Activated naive CD4-positive, alpha-beta T cell treated with anti-CD3 and anti-CD28 coated beads, Interleukin-2, amount 10 ng/mL, durations not matched to agents 7 days and 5 days (primary cell): Measurements from ENCODE around the gene HOXC10.

Experiments used
- CTCF ChIA-PET: fragments of 350-600 bp; sonication (Branson Sonifier 250); formaldehyde crosslinking; loops from one replicate; lab custom pipeline; 2021; ENCODE audit warnings: antibody characterized with exemption; lab: Charles Lee
- DNase-seq: peaks from one replicate; pipeline ENCODE4 v3.0.0-alpha.2; 2020
- H3K27ac Mint-ChIP-seq: one replicate; pipeline ENCODE4 v1.8.0; 2021; ENCODE audit warnings: mild to moderate bottlenecking, moderate library complexity, mixed read lengths
- H3K27me3 Mint-ChIP-seq: one replicate; pipeline ENCODE4 v1.8.0; 2021; ENCODE audit warnings: mild to moderate bottlenecking, mixed read lengths
- H3K36me3 Mint-ChIP-seq: one replicate; pipeline ENCODE4 v1.8.0; 2021; ENCODE audit warnings: mixed read lengths
- H3K4me1 Mint-ChIP-seq: one replicate; pipeline ENCODE4 v1.8.0; 2021; ENCODE audit warnings: mixed read lengths
- H3K4me3 Mint-ChIP-seq: one replicate; pipeline ENCODE4 v1.8.0; 2021; ENCODE audit warnings: mild to moderate bottlenecking, moderate library complexity, mixed read lengths
- H3K9me3 Mint-ChIP-seq: one replicate; pipeline ENCODE4 v1.8.0; 2021; ENCODE audit warnings: mixed read lengths

Gene HOXC10

GRCh38 chr12:54025499-54026405 lies 40.8 kb downstream of the HOXC10 start:
- H3K27ac Mint-ChIP-seq = no peak overlapping the region
- H3K4me1 Mint-ChIP-seq = peaks cover 14% of the 10 kb centered on the region
- CTCF ChIA-PET = interaction anchor here (1.6 to 1.9 kb wide), 2 partner anchors 19 to 189 kb away, joined by 4 to 5 read pairs; no protein-coding TSS in a partner anchor
- DNase-seq = no peak
- H3K9me3 Mint-ChIP-seq = no peaks in the 10 kb centered on the region
- H3K36me3 Mint-ChIP-seq = no peaks in the 10 kb centered on the region
- no peak overlapping the region for H3K4me3 Mint-ChIP-seq
- H3K27me3 Mint-ChIP-seq = peaks cover 99% of the 10 kb centered on the region

DNA sequence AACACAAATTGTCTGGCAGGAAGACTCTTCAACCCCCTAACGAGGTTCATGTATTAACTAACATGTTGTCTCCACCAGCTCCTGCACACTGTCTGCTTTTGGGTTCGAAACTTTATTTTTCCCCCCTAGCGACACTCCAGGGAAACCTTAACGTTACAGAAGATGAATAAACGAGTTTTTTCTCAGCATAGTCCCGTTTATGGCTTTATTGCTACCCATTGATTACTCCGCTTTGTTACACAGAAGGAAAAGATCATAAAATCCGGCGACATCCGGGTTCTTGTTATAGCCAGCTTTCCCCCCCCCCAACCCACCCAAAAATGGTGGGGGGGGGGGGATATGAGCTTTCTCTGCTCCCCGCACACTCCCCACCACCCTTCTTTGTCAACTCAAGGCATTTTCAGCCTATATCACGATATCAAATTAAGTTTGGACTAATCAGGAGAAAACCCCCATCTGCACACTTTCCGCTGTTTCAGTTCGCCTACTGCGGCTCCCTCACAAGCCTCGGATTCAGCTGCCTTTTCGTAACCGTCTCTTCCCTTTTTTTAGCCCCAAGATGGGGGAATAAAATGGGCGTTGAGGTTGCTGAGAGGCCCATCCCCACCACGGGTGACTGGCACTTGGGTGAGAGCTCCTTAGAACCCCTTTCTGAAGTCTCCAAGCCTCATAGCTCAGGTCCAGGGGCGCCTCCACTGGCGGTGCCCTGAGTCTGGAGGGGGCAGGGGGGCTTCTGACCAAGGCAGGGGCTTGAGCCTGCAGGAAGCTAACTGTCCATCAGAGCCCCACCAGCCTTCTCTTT lies 41.9 kb downstream of the HOXC10 start:
- no peak overlapping the region for H3K27ac Mint-ChIP-seq
- peaks cover 99% of the 10 kb centered on the region for H3K27me3 Mint-ChIP-seq
- no peaks in the 10 kb centered on the region for H3K9me3 Mint-ChIP-seq
- CTCF ChIA-PET = interaction anchor here (0.8 to 1.9 kb wide), 4 partner anchors 20 to 188 kb away, joined by 3 to 5 read pairs (median 4); no protein-coding TSS in a partner anchor
- peaks cover 14% of the 10 kb centered on the region for H3K4me1 Mint-ChIP-seq
- no peak overlapping the region for H3K4me3 Mint-ChIP-seq
- H3K36me3 Mint-ChIP-seq = no peaks in the 10 kb centered on the region
- DNase-seq = no peak

GRCh38 chr12:54027442-54027786 lies 42.5 kb downstream of the HOXC10 start:
- H3K4me3 Mint-ChIP-seq = no peak overlapping the region
- no peaks in the 10 kb centered on the region for H3K36me3 Mint-ChIP-seq
- no peak overlapping the region for H3K27ac Mint-ChIP-seq
- no peaks in the 10 kb centered on the region for H3K9me3 Mint-ChIP-seq
- peaks cover 99% of the 10 kb centered on the region for H3K27me3 Mint-ChIP-seq
- peaks cover 14% of the 10 kb centered on the region for H3K4me1 Mint-ChIP-seq
- no peak for DNase-seq
- CTCF ChIA-PET = interaction anchor here (0.8 to 1.6 kb wide), 4 partner anchors 21 to 164 kb away, joined by 3 to 5 read pairs (median 4); no protein-coding TSS in a partner anchor

GRCh38 chr12:54028314-54029201 lies 43.6 kb downstream of the HOXC10 start, which contains the start of gene HOXC6:
TSS of gene HOXC6 (plus strand) at chr12:54028440. CDS start at chr12:54028522, 82 bp downstream.
- no peak within 1 kb of the TSS for H3K4me3 Mint-ChIP-seq
- CTCF ChIA-PET = interaction anchor here (0.6 to 4.9 kb wide), 4 partner anchors 163 to 186 kb away, joined by 3 to 93 read pairs (median 4); partner anchors contain the start of gene SMUG1
- no peaks in the 10 kb centered on the region for H3K9me3 Mint-ChIP-seq
- no peak within 1 kb of the TSS for H3K27ac Mint-ChIP-seq
- peaks cover 99% of the 10 kb centered on the region for H3K27me3 Mint-ChIP-seq
- peaks cover 24% of the 10 kb centered on the region for H3K4me1 Mint-ChIP-seq
- H3K36me3 Mint-ChIP-seq = peaks cover 3% of the 10 kb centered on the region
- DNase-seq = no peak

GRCh38 chr12:54029529-54030441 lies 44.8 kb downstream of the HOXC10 start:
- H3K27me3 Mint-ChIP-seq = peaks cover 99% of the 10 kb centered on the region
- peaks cover 3% of the 10 kb centered on the region for H3K36me3 Mint-ChIP-seq
- no peak for DNase-seq
- peaks cover 29% of the 10 kb centered on the region for H3K4me1 Mint-ChIP-seq
- H3K4me3 Mint-ChIP-seq = no peak overlapping the region
- H3K27ac Mint-ChIP-seq = peak overlapping the region; percentile 37
- H3K9me3 Mint-ChIP-seq = no peaks in the 10 kb centered on the region
- CTCF ChIA-PET = interaction anchor here (1.4 to 4.9 kb wide), 2 partner anchors 15 to 163 kb away, joined by 3 to 93 read pairs; partner anchors contain the start of gene SMUG1

GRCh38 chr12:54030442-54030801 lies 45.5 kb downstream of the HOXC10 start:
- Mint-ChIP-seq H3K4me3 (no peak overlapping the region), H3K9me3 (no peaks in the 10 kb centered on the region), H3K27me3 (peaks cover 99% of the 10 kb centered on the region), H3K36me3 (peaks cover 3% of the 10 kb centered on the region), H3K4me1 (peaks cover 31% of the 10 kb centered on the region), H3K27ac (no peak overlapping the region)
- CTCF ChIA-PET = interaction anchor here (0.5 to 4.9 kb wide), 5 partner anchors 13 to 244 kb away, joined by 3 to 93 read pairs (median 22); partner anchors contain the start of gene SMUG1
- no peak for DNase-seq

DNA sequence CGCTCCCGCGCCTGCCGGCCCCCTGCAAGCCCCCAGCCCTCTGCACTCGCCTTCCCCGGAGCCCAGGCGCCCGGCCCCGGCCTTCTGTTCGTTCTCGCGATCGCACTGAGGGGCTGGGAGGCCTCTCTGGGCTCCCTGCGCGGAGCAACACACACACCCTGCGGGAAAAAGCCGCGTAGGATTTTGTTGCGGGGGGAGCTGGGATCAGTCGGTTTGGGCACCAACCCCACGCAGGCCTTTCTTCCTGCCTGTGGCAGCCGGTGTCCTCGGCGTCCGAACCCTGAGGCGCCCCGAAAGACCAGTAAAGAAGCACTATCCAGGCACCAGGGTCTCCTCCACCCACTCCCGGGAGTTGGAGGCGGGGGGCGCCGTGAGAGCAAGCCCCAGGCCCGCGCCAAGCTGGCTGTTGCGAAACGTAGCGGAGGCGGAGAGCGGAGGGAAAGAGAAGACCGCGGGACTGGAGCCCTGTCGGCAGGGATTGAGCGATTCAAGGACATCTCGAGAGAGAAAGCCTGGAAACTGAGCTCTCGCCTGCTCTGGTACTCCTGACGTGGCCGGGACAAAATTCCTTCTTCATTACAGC lies 46.0 kb downstream of the HOXC10 start:
- no peak overlapping the region for H3K4me3 Mint-ChIP-seq
- H3K9me3 Mint-ChIP-seq = no peaks in the 10 kb centered on the region
- CTCF ChIA-PET = interaction anchor here (0.5 to 4.9 kb wide), 11 partner anchors 7 to 244 kb away, joined by 3 to 93 read pairs (median 13); partner anchors contain the start of genes HOXC8 and SMUG1
- DNase-seq = no peak
- H3K27me3 Mint-ChIP-seq = peaks cover 99% of the 10 kb centered on the region
- peaks cover 3% of the 10 kb centered on the region for H3K36me3 Mint-ChIP-seq
- no peak overlapping the region for H3K27ac Mint-ChIP-seq
- peaks cover 27% of the 10 kb centered on the region for H3K4me1 Mint-ChIP-seq

DNA sequence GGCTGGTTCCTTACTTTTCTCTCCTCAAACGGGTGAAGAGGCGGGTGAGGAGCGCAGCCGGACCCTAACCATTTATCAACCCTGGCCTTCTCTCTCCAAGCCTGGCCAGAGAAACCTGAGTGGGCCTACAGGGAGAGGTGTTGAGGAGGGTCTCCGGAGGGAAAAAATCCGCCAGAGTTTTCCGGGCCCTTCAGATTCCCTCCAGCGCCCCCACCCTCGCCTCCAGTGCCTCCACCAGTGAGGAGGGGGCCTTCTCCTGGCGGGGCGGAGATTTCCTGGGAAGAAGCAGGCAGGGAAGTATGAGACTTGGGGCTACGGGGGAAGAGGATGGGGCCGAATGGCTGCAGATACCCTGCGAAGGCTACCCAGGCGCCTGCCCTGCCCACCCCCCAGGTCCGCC lies 46.5 kb downstream of the HOXC10 start:
- H3K36me3 Mint-ChIP-seq = peaks cover 3% of the 10 kb centered on the region
- DNase-seq = no peak
- H3K27ac Mint-ChIP-seq = no peak overlapping the region
- no peaks in the 10 kb centered on the region for H3K9me3 Mint-ChIP-seq
- peaks cover 100% of the 10 kb centered on the region for H3K27me3 Mint-ChIP-seq
- H3K4me1 Mint-ChIP-seq = peaks cover 25% of the 10 kb centered on the region
- CTCF ChIA-PET = interaction anchor here (1.3 to 4.9 kb wide), 12 partner anchors 8 to 176 kb away, joined by 3 to 93 read pairs (median 12); partner anchors contain the start of genes HOXC8 and SMUG1
- H3K4me3 Mint-ChIP-seq = no peak overlapping the region

DNA sequence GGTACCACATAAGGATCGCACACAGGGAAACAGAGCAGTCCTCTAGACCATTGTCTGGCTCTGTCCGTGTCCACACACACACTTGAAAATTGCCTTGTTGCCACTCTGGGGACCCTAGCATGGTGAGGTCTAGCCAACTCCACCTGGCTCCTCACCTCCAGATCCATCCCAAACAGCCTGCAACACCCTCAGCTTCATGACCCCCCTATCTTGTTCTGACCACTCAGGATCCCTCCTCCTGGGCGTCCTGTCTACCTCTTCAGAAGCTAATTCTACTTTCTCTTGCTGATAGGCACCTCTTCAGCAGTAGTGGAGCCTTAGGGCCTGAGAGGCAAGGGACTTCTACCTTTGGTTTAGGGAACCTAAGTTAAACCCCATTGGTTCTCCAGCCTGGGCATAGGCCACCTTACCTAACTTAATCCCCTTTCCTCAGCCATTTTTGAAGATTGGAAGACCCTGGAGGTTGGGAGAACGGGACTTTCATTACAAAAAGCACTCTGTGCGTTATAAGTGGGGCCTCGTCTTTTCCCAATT lies 47.2 kb downstream of the HOXC10 start:
- DNase-seq = no peak
- Mint-ChIP-seq H3K4me3 (no peak overlapping the region), H3K27ac (peak overlapping the region; percentile 42), H3K36me3 (peaks cover 3% of the 10 kb centered on the region), H3K9me3 (no peaks in the 10 kb centered on the region), H3K4me1 (peaks cover 23% of the 10 kb centered on the region), H3K27me3 (peaks cover 100% of the 10 kb centered on the region)
- CTCF ChIA-PET = interaction anchor here (0.6 to 4.9 kb wide), 24 partner anchors 9 to 183 kb away, joined by 3 to 93 read pairs (median 6); partner anchors contain the start of genes HOXC8 and SMUG1

DNA sequence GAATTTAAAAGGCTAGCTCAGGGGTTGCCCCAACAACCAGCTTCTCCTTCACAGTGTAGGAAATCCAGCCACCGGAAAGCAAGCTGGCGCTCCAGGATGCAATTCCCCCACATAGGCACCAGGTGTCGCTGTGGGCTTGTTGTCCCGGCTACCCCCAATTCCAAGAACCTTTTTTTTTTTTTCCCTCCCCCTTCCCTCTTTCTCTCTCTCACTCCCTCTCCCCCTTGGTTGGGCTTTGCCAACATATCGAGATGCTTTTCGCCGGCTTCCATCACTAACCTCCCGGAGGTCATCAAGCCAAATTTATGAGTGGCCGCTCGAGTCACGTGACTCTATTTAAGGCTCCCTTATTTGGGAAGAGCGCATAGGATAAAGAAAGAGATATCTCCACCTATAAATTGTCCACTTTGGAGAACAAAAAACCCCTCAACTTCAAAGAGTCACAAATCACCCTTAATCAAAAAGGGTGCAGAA lies 47.7 kb downstream of the HOXC10 start, which contains the start of gene HOXC5:
HOXC5 (plus strand) TSS at position 424 of the 474 bp plus-strand sequence. CDS start 73 bp downstream, outside the sequence.
- peak within 1 kb of the TSS; percentile 74 for H3K27ac Mint-ChIP-seq
- CTCF ChIA-PET = interaction anchor here (0.6 to 4.9 kb wide), 27 partner anchors 9 to 275 kb away, joined by 3 to 93 read pairs (median 6); partner anchors contain the start of genes HOXC8 and SMUG1

More for the DNA sequence above, 47.7 kb downstream of the HOXC10 start, which contains the start of gene HOXC5:
- Mint-ChIP-seq H3K36me3 (peaks cover 3% of the 10 kb centered on the region), H3K4me1 (peaks cover 23% of the 10 kb centered on the region), H3K27me3 (peaks cover 100% of the 10 kb centered on the region), H3K9me3 (no peaks in the 10 kb centered on the region), H3K4me3 (peak within 1 kb of the TSS; percentile 39)
- DNase-seq = peak; percentile 77
